Stimulated activated CD8-positive, alpha-beta memory T cell treated with anti-CD3 and anti-CD28 coated beads, Interleukin-2, amount 100 ng/mL, for 48 hours (primary cell): ENCODE measurements around the gene AHSG.
"Not testable (repeated sequence)": the region's sequence is repeated elsewhere in the genome, so short reads cannot be mapped to it uniquely, and the experiment has no call there.

Source experiments
- DNase-seq, 2 donors: peaks; one replicate each; pipeline ENCODE4 v3.0.0-alpha.2; 2020; ENCODE audit warnings: low read depth in 2 of 2

AHSG gene

DNA sequence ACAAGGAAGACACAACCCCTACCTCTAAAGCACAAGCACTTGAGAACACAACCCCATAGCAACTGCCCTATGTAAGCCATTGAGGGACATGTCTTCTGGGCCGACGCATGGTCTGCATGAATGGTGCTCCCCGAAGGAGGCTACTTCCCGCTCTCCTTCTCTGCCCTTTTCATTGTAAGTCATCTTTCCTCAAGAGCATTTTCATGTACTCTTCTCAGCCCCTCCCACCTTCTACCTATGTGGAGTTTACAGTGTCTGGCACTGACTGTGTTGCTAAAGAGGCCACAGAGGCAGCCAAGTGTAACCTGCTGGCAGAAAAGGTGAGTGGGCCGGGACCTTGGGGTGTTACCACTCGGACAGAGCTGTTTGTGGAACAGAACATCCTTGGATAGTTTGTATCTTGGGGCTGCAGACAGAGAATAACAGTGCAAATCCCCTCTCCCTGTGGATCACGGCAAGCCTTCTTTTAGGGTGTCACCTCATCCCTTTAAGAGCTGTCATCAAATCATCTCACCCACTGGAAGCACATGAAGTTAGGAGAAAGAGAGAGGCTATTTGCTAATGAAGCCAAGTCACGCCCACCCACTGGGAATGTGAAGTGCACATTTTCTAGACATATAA lies 5.6 kb downstream of the AHSG start:
- DNase-seq, result no peak

GRCh38 chr3:186619787-186620212 lies 6.9 kb downstream of the AHSG start:
- no peak for DNase-seq

- no peak for DNase-seq
These were observed 7.6 kb downstream of the AHSG start for GRCh38 chr3:186620213-186621092.

DNA sequence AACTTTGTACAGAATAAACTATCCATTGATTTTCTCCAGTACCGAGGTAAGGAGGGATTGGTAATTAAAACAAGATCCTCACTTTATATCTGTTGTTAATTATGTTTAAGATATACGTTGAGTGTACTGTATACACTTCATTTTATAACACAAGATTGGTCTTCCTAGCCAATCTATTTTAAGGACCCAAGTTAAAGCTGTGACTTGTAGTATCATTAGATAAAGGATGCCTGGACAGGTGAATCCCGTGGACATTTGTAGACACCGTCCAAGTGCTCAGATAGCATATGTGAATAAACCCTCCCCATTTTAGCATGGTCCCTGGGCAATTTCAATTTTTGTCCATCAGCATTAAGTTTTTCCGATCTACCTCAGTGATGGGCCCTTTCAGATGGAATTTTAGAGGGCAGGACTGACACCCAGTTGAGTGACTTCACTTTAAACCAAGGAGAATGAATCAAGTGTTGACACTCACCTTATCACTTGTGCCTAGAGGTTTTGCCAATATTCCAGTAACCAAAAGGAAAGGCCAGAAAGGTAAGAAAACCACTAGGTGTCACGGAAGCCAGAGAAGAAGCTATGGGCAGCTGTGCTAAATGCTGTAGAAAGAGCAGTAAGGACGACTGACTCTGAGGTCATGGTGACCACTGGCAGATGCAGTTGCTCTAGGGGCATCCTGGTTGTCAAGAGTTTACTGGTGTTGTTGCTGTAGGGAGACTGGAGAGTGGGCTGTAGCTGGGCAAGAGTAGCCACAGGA lies 9.2 kb downstream of the AHSG start:
- DNase-seq, result no peak

- no peak for DNase-seq
These were observed 9.9 kb downstream of the AHSG start for GRCh38 chr3:186622651-186623310.

GRCh38 chr3:186624598-186624997 lies 11.7 kb downstream of the AHSG start:
- DNase-seq, result no peak

DNA sequence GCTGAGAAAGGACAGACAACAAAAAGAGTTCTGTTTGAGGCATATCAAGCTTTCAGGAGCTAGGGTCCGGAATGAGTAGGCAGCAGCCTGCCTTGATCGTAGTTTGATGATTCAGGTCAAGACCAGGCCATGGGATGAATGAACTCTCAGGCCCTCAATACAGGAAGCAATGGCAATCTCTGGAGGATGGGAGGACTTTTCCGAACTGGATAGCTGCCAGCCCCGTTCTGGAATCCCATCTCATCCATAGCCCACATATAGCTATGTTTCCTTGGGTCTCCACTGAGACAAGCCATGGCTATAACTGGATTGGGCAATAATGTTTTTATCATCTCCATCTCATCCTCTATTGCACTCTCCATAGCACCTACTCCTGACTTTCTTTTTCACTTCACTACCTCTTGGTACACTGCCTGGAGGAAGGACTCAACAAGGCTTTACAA lies 12.8 kb downstream of the AHSG start:
- DNase-seq, result no peak

GRCh38 chr3:186626254-186626847 lies 13.5 kb downstream of the AHSG start:
- DNase-seq, result no peak

- DNase-seq, result no peak
These were observed 15.1 kb downstream of the AHSG start for GRCh38 chr3:186627852-186628414.

- no peak for DNase-seq
These were observed 15.9 kb downstream of the AHSG start for GRCh38 chr3:186628756-186629155.

- DNase-seq, result no peak
These were observed 18.2 kb downstream of the AHSG start for GRCh38 chr3:186630950-186631641.

DNA sequence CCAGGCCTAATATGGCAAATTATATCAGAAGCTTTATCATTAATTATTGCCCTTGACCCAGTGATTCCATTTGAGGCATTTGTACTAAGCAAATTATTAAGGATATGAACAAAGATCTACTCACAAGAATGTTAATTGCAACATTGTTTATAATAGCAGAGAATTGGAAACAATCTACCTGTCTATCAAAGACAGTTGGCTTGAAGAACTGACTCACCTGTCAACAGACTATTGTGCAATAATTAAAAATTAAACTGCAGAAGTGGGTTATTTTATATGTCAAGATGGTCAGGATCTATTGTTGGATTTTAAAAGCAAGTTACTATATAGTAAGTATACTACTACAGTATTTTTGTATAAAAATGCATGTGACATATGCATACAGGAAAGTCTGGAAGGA lies 20.6 kb downstream of the AHSG start:
- DNase-seq, result no peak

GRCh38 chr3:186634207-186634606 lies 21.3 kb downstream of the AHSG start:
- not testable (repeated sequence) for DNase-seq

DNA sequence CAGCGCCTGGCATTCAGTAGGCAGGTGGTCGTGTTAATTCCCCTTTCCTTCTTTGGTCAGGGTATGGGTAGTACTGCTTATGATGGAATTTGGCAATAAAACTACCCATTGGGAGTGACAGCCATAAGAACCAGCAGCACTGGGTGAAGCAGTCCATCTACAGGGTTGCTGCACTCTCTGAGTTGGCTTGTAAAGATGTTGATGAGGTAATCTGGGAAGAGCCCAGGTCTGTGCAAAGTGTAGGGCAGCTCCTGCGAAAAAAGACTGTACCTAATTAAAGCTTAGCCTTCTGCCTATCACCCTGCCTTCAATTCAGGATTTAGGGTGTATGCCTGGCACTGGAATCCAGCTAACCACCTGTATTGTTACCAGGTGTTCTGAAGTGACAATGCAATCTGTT lies 22.7 kb downstream of the AHSG start:
- DNase-seq, result no peak

- no peak for DNase-seq
These were observed 23.7 kb downstream of the AHSG start for GRCh38 chr3:186636536-186636935.

DNA sequence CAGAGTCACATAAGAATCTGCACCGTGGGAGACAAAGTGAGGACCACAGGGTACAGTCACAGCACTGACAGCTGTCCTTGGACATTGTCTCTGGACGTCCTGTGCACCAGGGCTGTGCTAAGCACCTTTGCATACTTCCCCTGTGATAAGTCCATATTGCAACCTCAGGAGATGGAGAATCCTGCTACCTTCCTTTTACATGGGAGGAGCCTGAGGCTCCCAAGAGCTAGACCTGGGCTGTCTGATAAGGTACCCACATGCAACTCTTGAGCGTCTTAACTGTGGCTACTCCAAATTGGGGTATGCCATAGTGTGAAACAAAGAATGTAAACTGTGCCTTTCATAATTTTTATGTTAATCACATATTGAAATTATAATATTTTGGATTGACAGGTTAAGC lies 24.8 kb downstream of the AHSG start:
- no peak for DNase-seq

- DNase-seq, result no peak
These were observed 25.4 kb downstream of the AHSG start for GRCh38 chr3:186638259-186638658.

DNA sequence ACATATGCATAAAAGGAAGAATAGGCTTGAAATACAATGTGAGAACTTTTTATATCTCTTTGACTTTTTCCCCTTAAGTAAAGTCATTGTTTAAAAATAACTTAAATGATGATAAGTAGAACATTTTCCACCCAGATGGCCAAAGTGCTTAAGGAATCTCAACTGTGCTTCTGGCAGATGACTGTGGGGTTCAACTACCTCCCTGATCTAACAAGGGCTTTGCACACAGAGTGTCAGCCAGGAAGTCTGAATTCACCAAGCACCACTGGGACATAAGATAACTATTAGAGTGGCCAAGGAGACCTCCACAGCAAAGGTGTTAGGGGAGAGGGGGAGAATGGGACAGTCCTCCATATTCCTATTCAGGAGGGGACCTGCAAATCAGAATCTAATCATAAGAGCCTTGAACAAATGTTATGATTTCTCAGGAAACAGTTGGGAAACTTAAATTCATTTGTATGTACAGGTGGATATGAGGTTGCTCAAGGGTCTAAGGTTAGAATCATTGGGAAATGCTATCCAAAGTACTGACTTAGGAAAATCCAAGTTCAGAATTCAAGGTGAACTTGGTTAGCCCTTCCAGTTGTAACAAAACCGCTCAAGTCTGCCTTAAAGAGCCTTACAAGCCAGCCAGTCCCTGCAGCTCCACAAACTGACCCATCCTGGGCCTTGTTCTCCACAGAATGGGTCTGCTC lies 27.1 kb downstream of the AHSG start, which contains the start of gene FETUB:
TSS of gene FETUB (plus strand) at position 622 of the 695 bp plus-strand sequence. CDS start at position 684, 62 bp downstream.
- DNase-seq, result no peak

GRCh38 chr3:186640473-186640818 lies 27.6 kb downstream of the AHSG start:
- DNase-seq, result no peak

GRCh38 chr3:186640929-186641328 lies 28.1 kb downstream of the AHSG start:
- no peak for DNase-seq
